ENCODE results near the gene CLNS1A.
A peak's percentile ranks its signal among the peaks of the same experiment; 100 is the strongest.
"Not testable (repeated sequence)": the region's sequence is repeated elsewhere in the genome, so short reads cannot be mapped to it uniquely, and the experiment has no call there.

The CLNS1A gene

GRCh38 chr11:77617892-77618291, 19.7 kb downstream of the CLNS1A start:
- no peak for DNase-seq

- no peak for DNase-seq
Measured at GRCh38 chr11:77611921-77612320, 25.7 kb downstream of the CLNS1A start.

GRCh38 chr11:77609234-77609633, 28.4 kb downstream of the CLNS1A start:
- DNase-seq, result no peak

- no peak for DNase-seq
Measured at GRCh38 chr11:77604281-77604680, 33.3 kb downstream of the CLNS1A start.

DNA sequence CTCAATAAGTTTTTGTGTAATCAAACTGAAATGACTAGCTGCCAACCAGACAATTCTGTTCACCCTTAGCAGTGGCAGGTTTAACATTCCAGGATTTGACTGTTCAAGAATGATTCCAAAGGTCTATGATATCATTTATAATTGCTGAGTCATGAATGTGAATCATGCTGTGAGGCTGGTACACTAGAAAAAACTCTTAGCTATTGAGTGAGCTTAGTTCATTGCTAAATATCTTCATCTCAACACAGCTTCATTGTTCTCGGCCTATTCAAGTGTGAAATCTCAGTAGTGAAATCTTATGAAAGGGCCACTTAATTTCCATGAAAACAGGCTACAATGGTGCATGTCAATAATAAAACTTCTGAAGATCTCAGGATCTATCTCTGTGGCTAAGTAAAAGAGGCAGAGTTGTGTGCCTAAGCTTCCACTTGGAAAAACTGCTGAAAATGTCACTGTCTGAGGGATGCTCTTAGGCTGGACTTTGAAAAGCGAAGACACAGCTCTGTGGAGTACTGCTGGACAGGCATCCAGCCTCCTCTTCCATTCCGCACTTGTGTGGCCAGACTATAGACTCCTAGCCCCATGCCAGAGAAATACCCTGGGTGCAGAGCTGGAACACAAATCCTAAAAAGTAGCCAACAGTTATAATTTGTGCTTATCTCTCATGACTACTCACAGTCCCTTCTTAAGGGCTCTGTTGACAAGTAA, 35.1 kb downstream of the CLNS1A start:
- no peak for DNase-seq

DNA sequence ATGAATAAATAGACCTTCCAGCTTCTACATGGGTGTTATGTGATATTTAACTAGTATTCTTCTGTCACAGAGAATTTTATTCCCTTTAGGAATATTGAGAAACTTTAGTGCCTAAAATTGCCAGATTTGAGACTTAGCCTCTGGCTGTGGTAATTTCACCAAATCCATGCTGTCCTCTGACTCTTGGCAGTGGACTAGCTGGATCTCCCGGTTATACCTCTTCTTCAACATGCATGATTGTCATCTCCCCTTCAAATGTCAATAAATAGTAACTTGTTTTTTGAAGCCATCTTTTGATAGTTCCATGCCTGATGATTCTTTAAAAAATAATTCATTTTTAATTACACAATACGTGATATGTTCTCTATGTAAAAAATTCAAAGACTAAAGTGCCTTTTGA, 39.4 kb downstream of the CLNS1A start:
- no peak for DNase-seq

GRCh38 chr11:77596626-77597025, 41.0 kb downstream of the CLNS1A start:
- DNase-seq, result no peak

- DNase-seq, result no peak
Measured at GRCh38 chr11:77593883-77594282, 43.7 kb downstream of the CLNS1A start.

- no peak for DNase-seq
Measured at GRCh38 chr11:77592727-77593126, 44.9 kb downstream of the CLNS1A start.

DNA sequence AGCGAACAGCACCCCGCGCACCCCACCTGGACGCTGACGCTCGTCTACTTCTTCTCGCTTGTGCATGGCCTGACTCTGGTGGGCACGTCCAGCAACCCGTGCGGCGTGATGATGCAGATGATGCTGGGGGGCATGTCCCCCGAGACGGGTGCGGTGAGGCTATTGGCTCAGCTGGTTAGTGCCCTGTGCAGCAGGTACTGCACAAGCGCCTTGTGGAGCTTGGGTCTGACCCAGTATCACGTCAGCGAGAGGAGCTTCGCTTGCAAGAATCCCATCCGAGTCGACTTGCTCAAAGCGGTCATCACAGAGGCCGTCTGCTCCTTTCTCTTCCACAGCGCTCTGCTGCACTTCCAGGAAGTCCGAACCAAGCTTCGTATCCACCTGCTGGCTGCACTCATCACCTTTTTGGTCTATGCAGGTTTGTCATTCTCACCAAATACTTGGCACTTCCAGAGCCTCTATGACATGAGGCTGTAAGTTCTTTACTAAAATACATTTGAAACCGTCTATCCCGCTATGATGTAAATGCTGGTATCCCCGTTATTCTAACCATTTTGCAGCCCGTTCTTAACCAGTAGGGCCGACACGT, 47.3 kb downstream of the CLNS1A start:
- no peak for DNase-seq

DNA sequence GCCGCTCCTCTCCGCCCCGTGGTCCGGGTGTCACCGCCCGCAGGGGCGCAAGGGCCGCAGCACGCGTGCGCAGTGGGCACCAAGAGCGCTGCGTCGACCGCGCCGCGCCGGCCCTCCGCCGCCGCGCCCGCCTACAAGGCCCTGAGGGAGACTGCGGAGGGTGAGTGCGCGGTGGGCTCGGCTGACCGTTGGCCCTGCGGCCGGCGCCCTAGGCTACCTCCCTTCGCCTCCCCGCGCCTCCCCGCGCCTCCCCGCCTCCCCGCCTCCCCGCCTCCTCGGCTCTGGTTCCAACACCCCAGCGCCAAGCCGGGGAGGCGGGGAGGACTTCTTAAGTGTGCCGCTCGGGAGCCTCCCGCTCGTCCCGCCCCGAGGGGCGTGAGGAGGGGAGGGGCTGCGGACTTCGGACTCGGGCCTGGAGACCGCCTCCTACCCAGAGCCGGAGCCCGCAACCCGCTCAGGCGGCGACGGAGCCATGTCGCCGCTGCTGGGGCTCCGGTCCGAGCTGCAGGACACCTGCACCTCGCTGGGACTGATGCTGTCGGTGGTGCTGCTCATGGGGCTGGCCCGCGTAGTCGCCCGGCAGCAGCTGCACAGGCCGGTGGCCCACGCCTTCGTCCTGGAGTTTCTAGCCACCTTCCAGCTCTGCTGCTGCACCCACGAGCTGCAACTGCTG, 47.9 kb downstream of the CLNS1A start, which contains the start of gene AQP11:
Gene AQP11 (plus strand): TSS at position 433 of the 673 bp plus-strand sequence. CDS start 40 bp downstream, at position 473.
- peak; percentile 81 for DNase-seq

DNA sequence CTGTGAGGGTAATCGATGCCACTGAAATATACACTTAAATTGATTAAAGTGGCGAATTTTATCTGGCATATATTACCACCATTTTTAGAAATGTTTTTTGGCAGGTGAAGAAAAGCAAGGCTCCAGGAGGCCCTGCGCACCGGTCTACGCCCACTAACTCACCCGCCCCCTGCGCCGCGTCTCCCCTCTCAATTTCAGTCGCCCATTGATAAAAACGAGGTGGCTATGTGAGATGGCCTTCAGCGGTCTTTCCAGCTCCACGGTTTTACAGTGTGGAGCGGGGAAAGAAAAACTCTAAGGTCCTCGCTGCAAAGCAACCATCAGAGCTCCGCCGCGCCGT, 48.4 kb downstream of the CLNS1A start:
- DNase-seq, result no peak

DNA sequence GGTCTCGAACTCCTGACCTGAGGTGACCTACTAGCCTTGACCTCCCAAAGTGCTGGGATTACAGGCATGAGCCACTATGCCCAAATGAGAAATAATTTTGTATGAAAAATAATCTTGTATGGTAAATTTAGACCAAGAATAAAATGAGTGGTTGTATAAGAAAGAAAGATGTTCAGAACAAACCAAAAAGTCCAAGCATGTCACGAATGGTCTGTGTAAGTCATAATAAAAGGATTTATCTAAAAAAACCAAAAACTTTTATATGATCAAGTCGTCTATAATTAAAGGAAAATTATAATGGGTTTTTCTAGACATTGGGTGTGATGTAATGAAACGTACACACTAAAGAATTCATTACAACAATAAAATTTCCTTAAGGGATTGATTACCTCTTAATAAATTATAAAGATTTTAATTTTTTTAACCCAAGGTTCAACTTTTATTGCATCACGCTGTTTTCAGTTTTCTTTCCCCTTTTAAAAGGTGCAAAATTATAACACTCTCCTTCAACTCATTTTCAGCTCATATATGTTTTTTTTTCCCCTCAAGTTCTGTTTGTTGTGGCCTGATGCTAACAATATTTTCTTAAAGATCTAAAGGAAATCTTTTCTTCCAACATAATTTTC, 56.8 kb downstream of the CLNS1A start:
- DNase-seq, result no peak

DNA sequence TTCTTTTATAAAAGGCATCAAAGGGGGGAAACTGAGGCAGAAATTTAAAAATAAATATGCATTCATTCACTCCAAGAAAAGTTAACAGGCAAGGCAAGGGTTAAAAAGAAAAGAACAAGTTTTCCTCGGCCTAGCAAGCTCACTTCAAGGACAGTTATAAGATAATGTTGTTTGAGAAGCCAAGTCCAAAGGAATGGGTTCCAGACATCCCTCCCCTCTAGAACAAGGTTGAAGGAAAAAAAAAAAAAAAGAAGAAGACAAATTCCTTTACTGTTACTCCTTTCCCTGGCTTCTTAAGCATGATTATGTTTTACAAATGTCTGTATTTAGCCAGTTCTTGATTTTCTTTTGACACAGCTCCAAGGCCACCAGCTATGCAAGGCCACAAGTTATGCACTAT, 62.2 kb downstream of the CLNS1A start:
- not testable (repeated sequence) for DNase-seq

- not testable (repeated sequence) for DNase-seq
Measured at GRCh38 chr11:77570896-77571295, 66.7 kb downstream of the CLNS1A start.

DNA sequence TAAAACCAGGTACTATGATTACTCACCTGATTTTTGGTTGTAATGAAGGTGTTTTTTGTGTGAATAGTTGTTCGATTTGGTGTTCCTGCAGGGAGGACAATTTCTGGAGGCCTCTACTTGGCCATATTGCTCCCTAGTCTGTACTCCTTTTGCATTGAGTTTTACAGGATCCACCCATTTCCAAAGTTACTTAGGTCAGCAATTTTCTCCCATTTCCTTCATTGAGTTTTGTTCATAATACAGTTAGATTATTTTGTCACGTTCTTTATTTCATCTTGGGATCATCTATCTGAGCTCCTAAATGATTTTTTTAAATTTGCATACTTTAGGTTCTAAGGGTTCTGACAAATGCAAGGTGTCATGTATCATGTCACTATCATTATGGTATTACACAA, 67.9 kb downstream of the CLNS1A start:
- DNase-seq, result no peak

DNA sequence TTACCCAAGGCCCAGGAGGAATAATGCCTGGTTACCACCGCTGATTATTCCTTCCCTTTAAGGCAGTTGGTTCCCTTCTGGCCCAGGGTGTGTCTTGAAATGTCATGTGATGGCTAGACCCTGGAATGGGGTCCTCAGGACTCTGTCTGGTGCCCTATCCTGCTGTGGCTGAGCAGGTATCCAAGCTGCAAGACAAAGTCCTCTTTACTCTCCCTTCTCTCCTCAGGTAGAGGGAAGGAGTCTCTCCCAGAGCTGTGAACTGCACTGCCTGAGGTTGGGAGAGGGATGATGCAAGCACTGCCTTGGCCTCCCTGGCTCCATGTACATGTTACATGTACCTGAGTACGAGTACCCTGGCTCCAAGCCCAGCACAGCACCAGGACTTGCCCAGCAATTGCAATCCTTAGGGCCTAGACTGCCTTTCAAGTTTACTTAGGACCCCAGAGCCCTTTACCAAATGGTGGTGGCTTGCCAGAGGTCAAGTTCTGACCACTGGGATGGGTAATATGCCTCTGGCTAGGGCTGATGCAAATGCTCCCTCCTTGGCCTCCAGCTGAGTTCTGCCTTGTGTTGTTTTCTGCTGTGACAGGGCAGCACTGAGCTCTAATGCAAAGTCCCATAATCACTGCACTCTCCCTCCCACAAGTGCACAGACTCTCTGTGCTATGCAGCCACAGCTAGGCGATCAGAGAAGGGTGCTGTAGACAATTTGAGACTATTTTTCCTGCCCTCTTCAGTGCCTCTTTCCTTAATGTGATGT, 68.5 kb downstream of the CLNS1A start:
- no peak for DNase-seq

DNA sequence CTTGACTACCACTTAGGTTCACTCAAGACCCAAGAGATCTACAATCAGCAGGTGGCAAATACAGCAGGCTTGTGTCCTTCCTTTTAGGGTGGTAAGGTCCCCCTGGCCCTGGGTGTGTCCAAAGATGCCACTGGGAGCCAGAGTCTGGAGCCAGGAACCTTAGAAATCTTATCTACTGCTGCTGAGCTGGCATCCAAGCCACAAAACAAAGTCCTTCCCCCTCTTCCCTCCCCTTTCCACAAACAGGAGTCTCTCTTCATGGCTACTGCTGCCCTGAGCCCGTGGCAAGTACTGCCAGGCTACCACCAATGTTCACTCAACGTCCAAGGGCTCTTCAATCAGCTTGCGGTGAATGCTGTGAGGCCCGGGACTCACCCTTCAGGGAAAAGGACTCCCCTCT, 69.3 kb downstream of the CLNS1A start:
- DNase-seq, result no peak

Data from NCI-H2029 (cell line).